ENCODE data around the gene HOXD10. TPM values are rescaled to one million over a fixed set of nuclear protein-coding genes. Genes with fewer than 3 reads are reported as not detected.
A peak's percentile ranks its signal among the peaks of the same experiment; 100 is the strongest.

Gene HOXD10
- total RNA-seq, 1 donor from 2014 or later = not detected

DNA sequence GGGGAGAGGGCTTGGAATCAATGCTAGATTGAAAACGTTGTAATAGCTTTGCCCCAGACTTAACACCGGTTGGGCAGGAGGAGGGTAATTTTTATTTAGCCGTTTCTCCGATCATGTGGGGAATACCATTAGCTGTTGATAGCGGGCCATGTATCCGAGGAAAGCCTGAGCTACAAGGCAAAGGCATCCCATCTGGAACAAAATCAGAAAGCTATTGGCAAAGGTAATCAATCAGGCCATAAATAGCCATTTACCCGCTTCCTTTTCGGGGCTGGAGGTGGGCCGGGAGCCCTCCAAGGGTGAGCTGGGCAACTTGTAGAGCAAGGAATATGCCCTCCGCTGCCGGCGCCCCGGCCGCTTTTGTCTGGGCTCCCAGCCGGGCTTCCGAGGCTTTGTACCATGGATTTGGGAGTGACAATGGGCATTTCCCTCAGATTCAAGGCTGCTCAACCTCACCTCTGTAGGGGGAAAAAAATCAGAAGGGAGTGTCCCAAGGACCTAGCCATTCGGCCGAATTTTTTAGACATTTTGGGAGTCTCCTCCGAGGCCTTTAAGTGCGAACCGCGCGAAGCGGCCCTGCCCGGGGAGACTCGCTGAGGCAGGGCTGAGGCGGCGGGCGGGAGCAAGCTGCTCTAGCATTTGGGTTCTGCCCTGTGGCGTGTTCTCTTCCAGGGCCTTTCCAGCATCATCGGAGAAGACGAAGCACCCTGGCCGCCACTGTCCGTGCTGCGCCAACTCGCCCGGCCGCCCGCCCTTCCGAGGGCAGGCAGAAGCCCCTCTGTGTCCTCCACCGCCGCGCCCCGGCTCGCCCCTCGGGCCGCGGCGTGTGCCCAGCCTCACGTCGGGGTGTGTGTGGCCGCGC lies 4.8 kb downstream of the HOXD10 start:
- H3K9me3 Mint-ChIP-seq (ENCODE audit: unreplicated experiment) = no peaks in the 10 kb centered on the region
- no peak for DNase-seq (ENCODE audit: low spot score)

GRCh38 chr2:176122052-176122682 lies 5.6 kb downstream of the HOXD10 start:
- peaks cover 51% of the 10 kb centered on the region for H3K27me3 Mint-ChIP-seq (ENCODE audit: unreplicated experiment)
- TF ChIP-seq, protein P1, sequence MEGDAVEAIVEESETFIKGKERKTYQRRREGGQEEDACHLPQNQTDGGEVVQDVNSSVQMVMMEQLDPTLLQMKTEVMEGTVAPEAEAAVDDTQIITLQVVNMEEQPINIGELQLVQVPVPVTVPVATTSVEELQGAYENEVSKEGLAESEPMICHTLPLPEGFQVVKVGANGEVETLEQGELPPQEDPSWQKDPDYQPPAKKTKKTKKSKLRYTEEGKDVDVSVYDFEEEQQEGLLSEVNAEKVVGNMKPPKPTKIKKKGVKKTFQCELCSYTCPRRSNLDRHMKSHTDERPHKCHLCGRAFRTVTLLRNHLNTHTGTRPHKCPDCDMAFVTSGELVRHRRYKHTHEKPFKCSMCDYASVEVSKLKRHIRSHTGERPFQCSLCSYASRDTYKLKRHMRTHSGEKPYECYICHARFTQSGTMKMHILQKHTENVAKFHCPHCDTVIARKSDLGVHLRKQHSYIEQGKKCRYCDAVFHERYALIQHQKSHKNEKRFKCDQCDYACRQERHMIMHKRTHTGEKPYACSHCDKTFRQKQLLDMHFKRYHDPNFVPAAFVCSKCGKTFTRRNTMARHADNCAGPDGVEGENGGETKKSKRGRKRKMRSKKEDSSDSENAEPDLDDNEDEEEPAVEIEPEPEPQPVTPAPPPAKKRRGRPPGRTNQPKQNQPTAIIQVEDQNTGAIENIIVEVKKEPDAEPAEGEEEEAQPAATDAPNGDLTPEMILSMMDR (IDR thresholded peaks at IDR 0.05; ENCODE audit: unreplicated experiment) = no peak
- H3K4me3 Mint-ChIP-seq (ENCODE audit: unreplicated experiment) = peak overlapping the region; percentile 80
- no peak for DNase-seq (ENCODE audit: low spot score)
- H3K36me3 Mint-ChIP-seq (ENCODE audit: low read depth, unreplicated experiment) = no peaks in the 10 kb centered on the region
- H3K9me3 Mint-ChIP-seq (ENCODE audit: unreplicated experiment) = no peaks in the 10 kb centered on the region
- peaks cover 17% of the 10 kb centered on the region for H3K4me1 Mint-ChIP-seq (ENCODE audit: unreplicated experiment)
- H3K27ac Mint-ChIP-seq (ENCODE audit: unreplicated experiment) = no peak overlapping the region

More for the DNA sequence above, 4.8 kb downstream of the HOXD10 start:
- no peaks in the 10 kb centered on the region for H3K36me3 Mint-ChIP-seq (ENCODE audit: low read depth, unreplicated experiment)
- no peak overlapping the region for H3K4me3 Mint-ChIP-seq (ENCODE audit: unreplicated experiment)
- peaks cover 58% of the 10 kb centered on the region for H3K27me3 Mint-ChIP-seq (ENCODE audit: unreplicated experiment)
- peaks cover 20% of the 10 kb centered on the region for H3K4me1 Mint-ChIP-seq (ENCODE audit: unreplicated experiment)
- H3K27ac Mint-ChIP-seq (ENCODE audit: unreplicated experiment) = no peak overlapping the region
- TF ChIP-seq, protein P1 (IDR thresholded peaks at IDR 0.05; ENCODE audit: unreplicated experiment) = no peak

DNA sequence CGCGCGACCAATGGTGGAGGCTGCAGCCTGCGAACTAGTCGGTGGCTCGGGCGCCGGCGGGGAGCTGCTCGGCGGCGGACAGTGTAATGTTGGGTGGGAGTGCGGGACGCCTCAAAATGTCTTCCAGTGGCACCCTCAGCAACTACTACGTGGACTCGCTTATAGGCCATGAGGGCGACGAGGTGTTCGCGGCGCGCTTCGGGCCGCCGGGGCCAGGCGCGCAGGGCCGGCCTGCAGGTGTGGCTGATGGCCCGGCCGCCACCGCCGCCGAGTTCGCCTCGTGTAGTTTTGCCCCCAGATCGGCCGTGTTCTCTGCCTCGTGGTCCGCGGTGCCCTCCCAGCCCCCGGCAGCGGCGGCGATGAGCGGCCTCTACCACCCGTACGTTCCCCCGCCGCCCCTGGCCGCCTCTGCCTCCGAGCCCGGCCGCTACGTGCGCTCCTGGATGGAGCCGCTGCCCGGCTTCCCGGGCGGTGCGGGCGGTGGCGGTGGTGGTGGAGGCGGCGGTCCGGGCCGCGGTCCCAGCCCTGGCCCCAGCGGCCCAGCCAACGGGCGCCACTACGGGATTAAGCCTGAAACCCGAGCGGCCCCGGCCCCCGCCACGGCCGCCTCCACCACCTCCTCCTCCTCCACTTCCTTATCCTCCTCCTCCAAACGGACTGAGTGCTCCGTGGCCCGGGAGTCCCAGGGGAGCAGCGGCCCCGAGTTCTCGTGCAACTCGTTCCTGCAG lies 6.3 kb downstream of the HOXD10 start, which contains the start of gene HOXD9:
HOXD9 (plus strand) TSS at position 37 of the 728 bp plus-strand sequence; CDS start at position 87, 50 bp downstream.
- Mint-ChIP-seq H3K27ac (ENCODE audit: unreplicated experiment) (no peak within 1 kb of the TSS), H3K4me1 (ENCODE audit: unreplicated experiment) (peaks cover 16% of the 10 kb centered on the region), H3K9me3 (ENCODE audit: unreplicated experiment) (no peaks in the 10 kb centered on the region), H3K27me3 (ENCODE audit: unreplicated experiment) (peaks cover 51% of the 10 kb centered on the region), H3K36me3 (ENCODE audit: low read depth, unreplicated experiment) (no peaks in the 10 kb centered on the region), H3K4me3 (ENCODE audit: unreplicated experiment) (peak within 1 kb of the TSS; percentile 80)
- TF ChIP-seq, protein P1 (IDR thresholded peaks at IDR 0.05; ENCODE audit: unreplicated experiment) = no peak
- DNase-seq (ENCODE audit: low spot score) = peak; percentile 67

DNA sequence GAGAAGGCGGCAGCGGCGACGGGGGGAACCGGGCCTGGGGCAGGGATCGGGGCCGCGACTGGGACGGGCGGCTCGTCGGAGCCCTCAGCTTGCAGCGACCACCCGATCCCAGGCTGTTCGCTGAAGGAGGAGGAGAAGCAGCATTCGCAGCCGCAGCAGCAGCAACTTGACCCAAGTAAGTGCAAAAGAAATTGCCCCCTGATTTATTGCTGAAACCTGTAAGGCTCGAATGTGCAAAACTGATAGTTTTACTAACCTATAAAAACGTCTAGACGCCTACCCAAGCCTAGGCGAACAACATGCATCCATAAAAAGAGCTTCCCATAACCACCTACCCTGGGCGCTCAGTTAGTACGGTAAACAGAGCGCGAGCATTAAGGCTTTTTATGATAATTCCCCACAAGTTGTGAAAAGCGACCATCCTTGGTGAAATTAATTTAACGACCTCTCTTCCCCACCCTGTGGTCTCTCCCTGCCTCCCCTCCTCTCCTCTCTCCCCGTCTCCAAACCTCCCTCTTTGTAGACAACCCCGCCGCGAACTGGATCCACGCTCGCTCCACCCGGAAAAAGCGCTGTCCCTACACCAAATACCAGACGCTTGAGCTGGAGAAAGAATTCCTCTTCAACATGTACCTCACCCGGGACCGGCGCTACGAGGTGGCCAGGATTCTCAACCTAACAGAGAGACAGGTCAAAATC lies 7.0 kb downstream of the HOXD10 start:
- no peak for DNase-seq (ENCODE audit: low spot score)
- no peak overlapping the region for H3K27ac Mint-ChIP-seq (ENCODE audit: unreplicated experiment)
- peaks cover 51% of the 10 kb centered on the region for H3K27me3 Mint-ChIP-seq (ENCODE audit: unreplicated experiment)
- TF ChIP-seq, protein P1 (IDR thresholded peaks at IDR 0.05; ENCODE audit: unreplicated experiment) = no peak
- H3K9me3 Mint-ChIP-seq (ENCODE audit: unreplicated experiment) = no peaks in the 10 kb centered on the region
- H3K36me3 Mint-ChIP-seq (ENCODE audit: low read depth, unreplicated experiment) = no peaks in the 10 kb centered on the region
- peaks cover 22% of the 10 kb centered on the region for H3K4me1 Mint-ChIP-seq (ENCODE audit: unreplicated experiment)
- H3K4me3 Mint-ChIP-seq (ENCODE audit: unreplicated experiment) = peak overlapping the region; percentile 76
